ENCODE data around the gene WNK2.

WNK2 gene

DNA sequence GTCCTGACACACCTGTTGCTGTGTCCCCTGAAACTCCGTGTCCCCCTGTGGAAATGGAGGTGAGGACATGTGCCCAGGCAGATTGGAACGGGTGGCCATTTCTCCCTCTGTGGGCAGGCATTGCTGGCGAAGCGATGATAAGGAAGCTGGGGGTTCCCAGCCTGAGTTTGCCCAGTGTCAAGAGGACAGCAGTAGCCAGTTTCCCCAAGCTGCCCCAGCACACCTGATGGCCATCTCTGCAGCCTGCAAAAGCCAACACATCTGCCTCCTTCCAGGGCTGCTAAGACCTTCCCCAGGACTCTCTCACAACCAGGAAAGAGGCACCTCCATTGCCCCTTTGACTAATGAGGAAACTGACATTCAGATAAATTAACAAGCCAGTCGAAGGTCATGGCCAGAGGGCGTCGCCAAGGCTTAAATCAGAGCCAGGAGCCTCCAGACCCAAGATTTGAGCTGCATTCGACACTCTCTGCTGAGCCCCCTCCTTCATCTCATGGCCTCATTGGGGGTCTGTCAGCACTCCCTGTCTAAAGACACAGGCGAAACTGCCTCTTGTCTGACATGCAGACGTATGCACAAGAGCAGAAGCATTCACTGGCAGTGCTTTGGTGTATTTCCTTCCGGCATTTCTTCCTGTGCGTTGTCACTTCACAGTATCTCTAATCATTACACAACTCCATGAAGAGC, 10.4 kb upstream of the WNK2 start:
- H4K91ac ChIP-seq (ENCODE audit: low read depth, low read length, poor library complexity), result no peak overlapping the region
- H3K79me1 ChIP-seq (ENCODE audit: low read depth, low read length), result no peaks in the 10 kb centered on the region
- H3K27me3 ChIP-seq (ENCODE audit: control insufficient read depth in 3 of 3, insufficient read depth in 3 of 3, low read depth in 1 of 3, low read length in 3 of 3), result peaks cover 0 to 37% (median 0%) of the 10 kb centered on the region in 3 experiments
- H3K4me2 ChIP-seq (ENCODE audit: insufficient read depth, low read length, poor library complexity, severe bottlenecking), result no peak overlapping the region
- H3K4me3 ChIP-seq (ENCODE audit: low read length in 2 of 2), result no peak overlapping the region
- no peak overlapping the region for H2AFZ ChIP-seq (ENCODE audit: low read length)
- H3K27ac ChIP-seq (replicated peaks; ENCODE audit: low read length), result no peak overlapping the region
- no peak overlapping the region for H2BK12ac ChIP-seq (ENCODE audit: low read length)
- H3K4me1 ChIP-seq (ENCODE audit: control insufficient read depth in 2 of 2, insufficient read depth in 1 of 2, low read depth in 1 of 2, low read length in 2 of 2), result peaks cover 0 to 2% of the 10 kb centered on the region in 2 donors
- H3K4ac ChIP-seq (ENCODE audit: low read length), result no peak overlapping the region
- no peak overlapping the region for H2BK15ac ChIP-seq (ENCODE audit: low read length)
- DNase-seq (ENCODE audit: low spot score), result no peak
- no peaks in the 10 kb centered on the region for H3K36me3 ChIP-seq (replicated peaks in 1 of 2; ENCODE audit: control insufficient read depth in 2 of 2, insufficient read depth in 2 of 2, low read length in 2 of 2)
- H3K9me3 ChIP-seq (replicated peaks in 1 of 2; ENCODE audit: control insufficient read depth in 2 of 2, insufficient read depth in 1 of 2, low read depth in 1 of 2, low read length in 2 of 2), result no peaks in the 10 kb centered on the region
- no peak overlapping the region for H4K8ac ChIP-seq (ENCODE audit: low read depth, low read length)
- H3K23ac ChIP-seq (ENCODE audit: low read depth, low read length, poor library complexity), result peak overlapping the region; percentile 82
- peak overlapping the region; percentile 24 for H3K18ac ChIP-seq (ENCODE audit: low read length)
- no peak overlapping the region for H3K14ac ChIP-seq (ENCODE audit: low read length)
- no peak overlapping the region for H2BK120ac ChIP-seq (ENCODE audit: low read depth, low read length)
- no peak overlapping the region for H2BK5ac ChIP-seq (ENCODE audit: low read length)
- no CpG with 5 or more reads among the region's 12 CpGs for WGBS, 2 donors (ENCODE audit: extremely low coverage in 2 of 2, insufficient read length in 2 of 2, insufficient replicate concordance in 1 of 2)
- H2AK5ac ChIP-seq (ENCODE audit: low read depth, low read length), result peak overlapping the region; percentile 61
- no peak overlapping the region for H3K9ac ChIP-seq (ENCODE audit: low read depth, low read length, poor library complexity)

DNA sequence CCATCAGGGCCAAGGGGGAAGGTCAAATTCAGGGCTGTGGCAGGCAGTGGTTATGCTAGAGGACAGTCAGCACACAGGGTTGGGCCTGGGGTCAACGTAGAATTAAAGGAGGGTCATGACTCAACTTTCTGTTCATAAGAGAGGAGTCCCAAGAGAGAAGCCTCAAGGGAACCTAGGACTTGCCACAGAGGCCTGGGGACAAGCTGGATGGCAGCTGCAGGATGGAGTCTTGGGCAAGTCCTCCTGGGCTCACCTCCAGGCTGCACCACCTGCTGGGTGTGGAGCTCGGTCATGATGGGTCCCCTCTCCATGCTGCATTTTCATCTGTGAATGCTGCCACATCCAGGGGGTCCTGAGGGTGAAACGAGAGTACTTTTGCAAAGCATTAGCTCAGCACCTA, 9.0 kb upstream of the WNK2 start:
- Histone ChIP-seq H3K4ac (ENCODE audit: low read length) (no peak overlapping the region), H2BK5ac (ENCODE audit: low read length) (no peak overlapping the region), H3K14ac (ENCODE audit: low read length) (no peak overlapping the region), H3K27ac (replicated peaks; ENCODE audit: low read length) (no peak overlapping the region), H2AK5ac (ENCODE audit: low read depth, low read length) (no peak overlapping the region), H2AFZ (ENCODE audit: low read length) (no peak overlapping the region), H2BK15ac (ENCODE audit: low read length) (no peak overlapping the region), H2BK120ac (ENCODE audit: low read depth, low read length) (no peak overlapping the region), H3K4me3 (ENCODE audit: low read length in 2 of 2) (no peak overlapping the region), H2BK12ac (ENCODE audit: low read length) (no peak overlapping the region), H3K9me3 (replicated peaks in 1 of 2; ENCODE audit: control insufficient read depth in 2 of 2, insufficient read depth in 1 of 2, low read depth in 1 of 2, low read length in 2 of 2) (no peaks in the 10 kb centered on the region), H3K79me1 (ENCODE audit: low read depth, low read length) (no peaks in the 10 kb centered on the region), H3K27me3 (ENCODE audit: control insufficient read depth in 3 of 3, insufficient read depth in 3 of 3, low read depth in 1 of 3, low read length in 3 of 3) (peaks cover 0 to 40% (median 0%) of the 10 kb centered on the region in 3 experiments), H3K23ac (ENCODE audit: low read depth, low read length, poor library complexity) (no peak overlapping the region), H4K8ac (ENCODE audit: low read depth, low read length) (no peak overlapping the region), H3K36me3 (replicated peaks in 1 of 2; ENCODE audit: control insufficient read depth in 2 of 2, insufficient read depth in 2 of 2, low read length in 2 of 2) (no peaks in the 10 kb centered on the region), H3K4me1 (ENCODE audit: control insufficient read depth in 2 of 2, insufficient read depth in 1 of 2, low read depth in 1 of 2, low read length in 2 of 2) (peaks cover 0 to 2% of the 10 kb centered on the region in 2 donors), H3K9ac (ENCODE audit: low read depth, low read length, poor library complexity) (no peak overlapping the region), H3K18ac (ENCODE audit: low read length) (no peak overlapping the region), H4K91ac (ENCODE audit: low read depth, low read length, poor library complexity) (no peak overlapping the region), H3K4me2 (ENCODE audit: insufficient read depth, low read length, poor library complexity, severe bottlenecking) (no peak overlapping the region)
- no peak for DNase-seq (ENCODE audit: low spot score)
- WGBS, 2 donors (ENCODE audit: extremely low coverage in 2 of 2, insufficient read length in 2 of 2, insufficient replicate concordance in 1 of 2), result no CpG with 5 or more reads among the region's 3 CpGs

DNA sequence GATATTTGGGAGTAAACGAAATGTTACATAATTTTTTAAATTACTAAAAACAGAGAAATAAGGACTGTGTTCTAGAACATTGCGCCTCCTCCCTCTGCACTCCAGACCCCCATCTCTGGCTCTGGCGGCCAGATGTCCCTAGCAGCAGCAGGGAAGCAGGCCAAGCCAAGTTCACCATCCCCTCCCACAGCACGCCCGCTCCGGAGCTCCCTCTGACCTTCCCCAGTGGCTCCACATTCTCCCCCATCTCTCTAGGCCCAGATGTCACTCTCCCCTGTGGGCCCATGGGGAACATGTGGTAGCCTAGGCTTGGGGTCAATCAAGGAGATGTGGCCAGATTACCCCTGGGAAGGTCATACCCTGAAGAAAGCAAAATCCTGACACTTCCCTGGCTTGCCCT, 6.3 kb upstream of the WNK2 start:
- no peaks in the 10 kb centered on the region for H3K79me1 ChIP-seq (ENCODE audit: low read depth, low read length)
- no peak overlapping the region for H3K4me3 ChIP-seq (ENCODE audit: low read length in 2 of 2)
- H3K36me3 ChIP-seq (replicated peaks in 1 of 2; ENCODE audit: control insufficient read depth in 2 of 2, insufficient read depth in 2 of 2, low read length in 2 of 2), result no peaks in the 10 kb centered on the region
- H2BK5ac ChIP-seq (ENCODE audit: low read length), result peak overlapping the region; percentile 45
- no peak overlapping the region for H3K27ac ChIP-seq (replicated peaks; ENCODE audit: low read length)
- no peak overlapping the region for H2BK120ac ChIP-seq (ENCODE audit: low read depth, low read length)
- peak overlapping the region; percentile 67 for H3K14ac ChIP-seq (ENCODE audit: low read length)
- no CpG with 5 or more reads among the region's 6 CpGs for WGBS, 2 donors (ENCODE audit: extremely low coverage in 2 of 2, insufficient read length in 2 of 2, insufficient replicate concordance in 1 of 2)
- H3K4me1 ChIP-seq (ENCODE audit: control insufficient read depth in 2 of 2, insufficient read depth in 1 of 2, low read depth in 1 of 2, low read length in 2 of 2), result peaks cover 0 to 2% of the 10 kb centered on the region in 2 donors
- peaks cover 0 to 55% (median 14%) of the 10 kb centered on the region in 3 experiments for H3K27me3 ChIP-seq (ENCODE audit: control insufficient read depth in 3 of 3, insufficient read depth in 3 of 3, low read depth in 1 of 3, low read length in 3 of 3)
- H3K4me2 ChIP-seq (ENCODE audit: insufficient read depth, low read length, poor library complexity, severe bottlenecking), result no peak overlapping the region
- H2AFZ ChIP-seq (ENCODE audit: low read length), result no peak overlapping the region
- H2AK5ac ChIP-seq (ENCODE audit: low read depth, low read length), result peak overlapping the region; percentile 91
- no peak for DNase-seq (ENCODE audit: low spot score)
- H3K9ac ChIP-seq (ENCODE audit: low read depth, low read length, poor library complexity), result no peak overlapping the region
- H2BK12ac ChIP-seq (ENCODE audit: low read length), result no peak overlapping the region
- no peak overlapping the region for H3K4ac ChIP-seq (ENCODE audit: low read length)
- H4K91ac ChIP-seq (ENCODE audit: low read depth, low read length, poor library complexity), result no peak overlapping the region
- H4K8ac ChIP-seq (ENCODE audit: low read depth, low read length), result no peak overlapping the region
- H3K23ac ChIP-seq (ENCODE audit: low read depth, low read length, poor library complexity), result no peak overlapping the region
- no peak overlapping the region for H2BK15ac ChIP-seq (ENCODE audit: low read length)
- peak overlapping the region; percentile 46 for H3K18ac ChIP-seq (ENCODE audit: low read length)
- H3K9me3 ChIP-seq (replicated peaks in 1 of 2; ENCODE audit: control insufficient read depth in 2 of 2, insufficient read depth in 1 of 2, low read depth in 1 of 2, low read length in 2 of 2), result no peaks in the 10 kb centered on the region

DNA sequence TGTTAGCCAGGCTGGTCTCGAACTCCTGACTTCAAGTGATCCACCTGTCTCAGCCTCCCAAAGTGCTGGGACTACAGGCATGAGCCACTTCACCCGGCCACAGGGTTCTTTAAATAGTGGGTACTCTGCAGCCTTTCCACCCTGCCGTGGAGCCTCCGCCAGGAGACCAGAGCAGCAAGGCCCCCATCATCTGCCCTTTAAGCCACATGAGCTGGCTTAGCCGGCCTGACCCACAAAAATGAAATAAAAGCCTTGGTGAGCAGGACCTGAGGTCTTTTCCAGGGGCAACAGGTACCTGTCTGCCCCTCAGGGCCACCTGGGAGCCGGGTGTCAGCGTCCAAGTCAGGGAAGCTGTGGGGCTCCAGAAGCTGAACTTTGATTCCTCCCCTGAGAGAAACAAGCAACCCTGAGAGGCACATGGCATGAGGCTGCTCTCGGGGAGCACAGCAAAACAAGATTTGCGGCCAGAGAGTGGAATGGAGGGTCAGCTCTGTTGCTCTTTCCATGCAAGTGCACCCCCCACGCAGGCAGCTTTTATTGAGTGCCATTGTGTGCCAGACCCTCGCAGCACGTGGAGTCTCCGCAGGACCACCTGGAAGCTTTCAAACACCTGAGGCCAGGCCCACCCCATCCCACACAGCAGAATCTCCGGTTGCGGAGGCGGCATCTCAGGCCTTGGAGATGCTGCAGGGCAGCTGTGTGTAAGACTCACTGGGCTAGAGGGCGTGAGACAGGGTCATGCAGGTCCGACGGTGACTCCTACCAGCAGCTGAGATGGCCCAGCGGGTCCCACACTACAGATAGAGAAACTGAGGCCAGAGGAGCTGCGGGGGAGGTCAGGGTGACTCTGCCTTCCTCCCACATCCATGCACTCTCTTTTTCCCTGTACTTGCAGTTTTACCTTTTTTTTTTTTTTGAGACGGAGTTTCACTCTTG, 4.8 kb upstream of the WNK2 start:
- peaks cover 0 to 63% (median 26%) of the 10 kb centered on the region in 3 experiments for H3K27me3 ChIP-seq (ENCODE audit: control insufficient read depth in 3 of 3, insufficient read depth in 3 of 3, low read depth in 1 of 3, low read length in 3 of 3)
- no peak overlapping the region for H3K27ac ChIP-seq (replicated peaks; ENCODE audit: low read length)
- no CpG with 5 or more reads among the region's 22 CpGs for WGBS, 2 donors (ENCODE audit: extremely low coverage in 2 of 2, insufficient read length in 2 of 2, insufficient replicate concordance in 1 of 2)
- peak overlapping the region; percentile 26 for H4K8ac ChIP-seq (ENCODE audit: low read depth, low read length)
- H3K4me1 ChIP-seq (ENCODE audit: control insufficient read depth in 2 of 2, insufficient read depth in 1 of 2, low read depth in 1 of 2, low read length in 2 of 2), result peaks cover 2 to 4% of the 10 kb centered on the region in 2 donors
- peak overlapping the region; percentile 23 for H2AK5ac ChIP-seq (ENCODE audit: low read depth, low read length)
- H3K4me2 ChIP-seq (ENCODE audit: insufficient read depth, low read length, poor library complexity, severe bottlenecking), result no peak overlapping the region
- H3K9me3 ChIP-seq (replicated peaks in 1 of 2; ENCODE audit: control insufficient read depth in 2 of 2, insufficient read depth in 1 of 2, low read depth in 1 of 2, low read length in 2 of 2), result no peaks in the 10 kb centered on the region
- no peak overlapping the region for H2BK15ac ChIP-seq (ENCODE audit: low read length)
- H2AFZ ChIP-seq (ENCODE audit: low read length), result no peak overlapping the region
- no peak overlapping the region for H4K91ac ChIP-seq (ENCODE audit: low read depth, low read length, poor library complexity)
- no peak overlapping the region for H3K9ac ChIP-seq (ENCODE audit: low read depth, low read length, poor library complexity)
- H3K4me3 ChIP-seq (ENCODE audit: low read length in 2 of 2), result no peak overlapping the region
- H2BK5ac ChIP-seq (ENCODE audit: low read length), result no peak overlapping the region
- no peaks in the 10 kb centered on the region for H3K36me3 ChIP-seq (replicated peaks in 1 of 2; ENCODE audit: control insufficient read depth in 2 of 2, insufficient read depth in 2 of 2, low read length in 2 of 2)
- peak overlapping the region; percentile 36 for H3K18ac ChIP-seq (ENCODE audit: low read length)
- H3K14ac ChIP-seq (ENCODE audit: low read length), result no peak overlapping the region
- no peak overlapping the region for H3K23ac ChIP-seq (ENCODE audit: low read depth, low read length, poor library complexity)
- H3K4ac ChIP-seq (ENCODE audit: low read length), result no peak overlapping the region
- no peak overlapping the region for H2BK120ac ChIP-seq (ENCODE audit: low read depth, low read length)
- no peaks in the 10 kb centered on the region for H3K79me1 ChIP-seq (ENCODE audit: low read depth, low read length)
- no peak for DNase-seq (ENCODE audit: low spot score)
- no peak overlapping the region for H2BK12ac ChIP-seq (ENCODE audit: low read length)

Measured in neuronal stem cell (in vitro differentiated cells).